ENCODE results near the gene SNAP91. TPM values are rescaled to one million over a fixed set of nuclear protein-coding genes. Genes with fewer than 3 reads are reported as not detected.

The SNAP91 gene
- total and polyA plus RNA-seq, 9 of the 15 experiments (the other 6 are each of a cell fraction or from before 2014, with no cell fraction given), result not detected

- TF ChIP-seq ESRRA (IDR thresholded peaks at IDR 0.05; ENCODE audit: borderline replicate concordance, low read depth) (no peak), ARHGAP35 (IDR thresholded peaks at IDR 0.05; ENCODE audit: partially characterized antibody) (no peak), RAD21 (CRISPR knock-in tag; conservative IDR thresholded peaks at IDR 0.05 in 1 of 2, IDR thresholded peaks at IDR 0.05 in 1 of 2) (peak; percentile 90 to 95), CC2D1A (IDR thresholded peaks at IDR 0.05) (no peak), DLX4 (CRISPR knock-in tag; IDR thresholded peaks at IDR 0.05) (no peak), ZNF766 (CRISPR knock-in tag; conservative IDR thresholded peaks at IDR 0.05) (no peak), DEAF1 (CRISPR knock-in tag; IDR thresholded peaks at IDR 0.05) (peak; percentile 94), CTCF (IDR thresholded peaks at IDR 0.05 in 2 of 3, conservative IDR thresholded peaks at IDR 0.05 in 1 of 3; ENCODE audit: insufficient read depth in 2 of 3, low read depth in 1 of 3, low read length in 3 of 3) (peak; percentile 70 to 86 (median 75); a peak in 5 of 6 replicates), ZNF277 (CRISPR knock-in tag; IDR thresholded peaks at IDR 0.05; ENCODE audit: borderline replicate concordance) (no peak), REST (IDR thresholded peaks at IDR 0.05; ENCODE audit: borderline replicate concordance) (peak; percentile 75; the same call in 1 of the 2 replicates), REST (CRISPR knock-in tag; IDR thresholded peaks at IDR 0.05; ENCODE audit: low read depth) (no peak), TRIM28 (IDR thresholded peaks at IDR 0.05) (no peak)
Measured at GRCh38 chr6:83514866-83515466, 193.9 kb downstream of the SNAP91 start (continued).

Measured in K562 (cell line).